Peyer's patch (tissue), 4 donors: Measurements from ENCODE around the gene RTEL1. TPM values are rescaled to one million over a fixed set of nuclear protein-coding genes. Genes with fewer than 3 reads are reported as not detected.

ENCODE experiments used
- DNase-seq, 3 donors: peaks; one replicate each; pipeline ENCODE4 v3.0.0-alpha.2; 2017 to 2019
- H3K27ac ChIP-seq, 4 donors: fragments of 200-600 bp; sonication (generic); one replicate each; pipeline ENCODE4 v1.5.1; 2016 to 2019
- H3K27me3 ChIP-seq, 2 donors: fragments of 200-600 bp; sonication (generic); one replicate each; pipeline ENCODE4 v1.5.1; 2019
- H3K36me3 ChIP-seq, 3 donors: fragments of 200-600 bp; sonication (generic); one replicate each; pipeline ENCODE4 v1.5.1; 2016 to 2019
- H3K4me1 ChIP-seq, 4 donors: fragments of 200-600 bp; sonication (generic); one replicate each; pipeline ENCODE4 v1.5.1; 2016 to 2019
- H3K4me3 ChIP-seq, 4 donors: fragments of 200-600 bp; sonication (generic); 1 replicate in 3 of 4; 2 replicates in 1 of 4; pipeline ENCODE4 v1.5.1; 2016 to 2019; ENCODE audit warnings: mild to moderate bottlenecking in 1 of 4
- H3K9me3 ChIP-seq, 4 donors: fragments of 200-600 bp; sonication (generic); one replicate each; pipeline ENCODE4 v1.5.1; 2016 to 2019; ENCODE audit warnings: mild to moderate bottlenecking in 1 of 4
- POLR2A ChIP-seq, 2 donors: fragments of 450-650 bp; IDR thresholded peaks; one replicate each; pipeline ENCODE4 v1.5.1; 2017; ENCODE audit warnings: antibody characterized with exemption in 2 of 2, mild to moderate bottlenecking in 2 of 2, moderate library complexity in 2 of 2
- total RNA-seq, 4 donors: library from RNA; depleted of rRNA; stranded (reverse); fragments of >200 nt; gene quantifications; one replicate each; pipeline ENCODE4 v1.1.0, GENCODE V29; 2016
- TF ChIP-seq, protein P1 (sequence below), 6 experiments: fragments of 450-650 bp in 4 of 6; fragments of 200-600 bp in 2 of 6; sonication (generic) in 1 of 6; IDR thresholded peaks; one replicate each; pipeline ENCODE4 v1.5.1; 2017 to 2019; ENCODE audit warnings: antibody characterized with exemption in 6 of 6, mild to moderate bottlenecking in 3 of 6, moderate library complexity in 1 of 6

Gene RTEL1
- total RNA-seq, 4 donors from 2014 or later = 25.6 to 61.1 (median 30.2) TPM

DNA sequence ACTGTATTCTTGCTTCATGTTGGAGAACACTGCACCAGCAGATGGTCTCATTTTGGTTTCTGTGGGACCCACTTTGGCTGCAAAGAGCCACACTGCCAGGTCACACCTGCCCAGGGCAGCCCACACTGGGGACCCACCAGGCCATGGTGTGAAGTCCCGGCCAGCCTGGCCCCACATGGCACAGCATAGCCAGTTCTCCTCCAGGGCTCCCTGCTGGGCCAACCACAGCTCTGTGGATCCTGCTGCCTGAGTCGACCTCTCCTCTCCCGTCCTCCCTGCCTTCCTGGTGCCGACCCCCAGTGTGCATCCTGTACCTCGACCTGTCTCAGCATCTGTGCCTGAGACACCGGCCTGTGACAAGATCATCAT, 46.6 kb downstream of the RTEL1 start:
- Histone ChIP-seq H3K27ac (no peak overlapping the region), H3K4me1 (peaks cover 4 to 25% (median 18%) of the 10 kb centered on the region in 4 donors), H3K4me3 (no peak overlapping the region), H3K36me3 (peaks cover 0 to 39% (median 0%) of the 10 kb centered on the region in 3 donors), H3K27me3 (no peaks in the 10 kb centered on the region), H3K9me3 (no peaks in the 10 kb centered on the region)
- no peak for DNase-seq
- TF ChIP-seq, protein P1, sequence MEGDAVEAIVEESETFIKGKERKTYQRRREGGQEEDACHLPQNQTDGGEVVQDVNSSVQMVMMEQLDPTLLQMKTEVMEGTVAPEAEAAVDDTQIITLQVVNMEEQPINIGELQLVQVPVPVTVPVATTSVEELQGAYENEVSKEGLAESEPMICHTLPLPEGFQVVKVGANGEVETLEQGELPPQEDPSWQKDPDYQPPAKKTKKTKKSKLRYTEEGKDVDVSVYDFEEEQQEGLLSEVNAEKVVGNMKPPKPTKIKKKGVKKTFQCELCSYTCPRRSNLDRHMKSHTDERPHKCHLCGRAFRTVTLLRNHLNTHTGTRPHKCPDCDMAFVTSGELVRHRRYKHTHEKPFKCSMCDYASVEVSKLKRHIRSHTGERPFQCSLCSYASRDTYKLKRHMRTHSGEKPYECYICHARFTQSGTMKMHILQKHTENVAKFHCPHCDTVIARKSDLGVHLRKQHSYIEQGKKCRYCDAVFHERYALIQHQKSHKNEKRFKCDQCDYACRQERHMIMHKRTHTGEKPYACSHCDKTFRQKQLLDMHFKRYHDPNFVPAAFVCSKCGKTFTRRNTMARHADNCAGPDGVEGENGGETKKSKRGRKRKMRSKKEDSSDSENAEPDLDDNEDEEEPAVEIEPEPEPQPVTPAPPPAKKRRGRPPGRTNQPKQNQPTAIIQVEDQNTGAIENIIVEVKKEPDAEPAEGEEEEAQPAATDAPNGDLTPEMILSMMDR (IDR thresholded peaks at IDR 0.05) = no peak
- TF ChIP-seq POLR2A (IDR thresholded peaks at IDR 0.05) = no peak

DNA sequence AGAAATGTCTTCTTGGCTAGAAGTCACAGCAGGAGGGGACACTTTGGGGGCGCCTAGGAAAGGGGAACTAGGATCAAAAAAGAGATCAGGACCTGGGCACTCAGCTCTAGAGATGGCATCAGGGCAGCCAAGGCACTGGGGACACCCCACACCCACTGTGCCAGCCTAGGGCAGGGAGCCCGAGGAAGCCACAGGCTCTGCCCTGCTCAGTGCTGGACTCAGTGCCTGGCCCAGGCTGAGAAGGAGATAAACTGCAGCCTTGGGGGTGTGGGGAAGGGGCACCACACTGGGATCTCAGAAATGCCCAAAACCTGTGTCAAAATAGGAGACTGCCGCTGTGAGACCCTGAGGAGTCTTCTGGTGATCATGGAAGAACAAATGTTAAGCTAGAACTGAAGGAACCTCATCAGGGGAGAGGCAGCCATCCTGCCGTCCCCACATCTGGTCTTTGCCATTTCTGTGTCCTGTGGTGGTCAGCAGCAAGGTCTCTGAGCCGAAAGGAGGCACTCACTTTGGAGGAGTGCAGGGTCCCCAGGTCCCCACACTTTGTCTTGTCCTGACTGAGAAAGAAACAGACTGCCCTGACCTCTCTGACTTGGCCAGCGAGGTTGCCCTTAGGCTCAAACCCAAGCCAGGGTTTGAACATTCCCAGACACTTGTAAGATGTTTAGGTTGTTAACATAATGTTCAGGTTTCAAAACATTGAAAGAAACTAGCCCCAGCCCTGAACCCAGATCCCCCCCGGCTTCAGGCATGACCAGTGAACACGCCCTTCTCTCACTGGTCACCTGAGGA, 47.3 kb downstream of the RTEL1 start:
- H3K4me1 ChIP-seq = peaks cover 4 to 25% (median 18%) of the 10 kb centered on the region in 4 donors
- peaks cover 0 to 45% (median 0%) of the 10 kb centered on the region in 3 donors for H3K36me3 ChIP-seq
- no peak overlapping the region for H3K4me3 ChIP-seq
- no peaks in the 10 kb centered on the region for H3K9me3 ChIP-seq
- no peak for DNase-seq
- TF ChIP-seq POLR2A (IDR thresholded peaks at IDR 0.05) = no peak
- TF ChIP-seq, protein P1 (IDR thresholded peaks at IDR 0.05) = no peak
- H3K27me3 ChIP-seq = no peaks in the 10 kb centered on the region
- no peak overlapping the region for H3K27ac ChIP-seq

DNA sequence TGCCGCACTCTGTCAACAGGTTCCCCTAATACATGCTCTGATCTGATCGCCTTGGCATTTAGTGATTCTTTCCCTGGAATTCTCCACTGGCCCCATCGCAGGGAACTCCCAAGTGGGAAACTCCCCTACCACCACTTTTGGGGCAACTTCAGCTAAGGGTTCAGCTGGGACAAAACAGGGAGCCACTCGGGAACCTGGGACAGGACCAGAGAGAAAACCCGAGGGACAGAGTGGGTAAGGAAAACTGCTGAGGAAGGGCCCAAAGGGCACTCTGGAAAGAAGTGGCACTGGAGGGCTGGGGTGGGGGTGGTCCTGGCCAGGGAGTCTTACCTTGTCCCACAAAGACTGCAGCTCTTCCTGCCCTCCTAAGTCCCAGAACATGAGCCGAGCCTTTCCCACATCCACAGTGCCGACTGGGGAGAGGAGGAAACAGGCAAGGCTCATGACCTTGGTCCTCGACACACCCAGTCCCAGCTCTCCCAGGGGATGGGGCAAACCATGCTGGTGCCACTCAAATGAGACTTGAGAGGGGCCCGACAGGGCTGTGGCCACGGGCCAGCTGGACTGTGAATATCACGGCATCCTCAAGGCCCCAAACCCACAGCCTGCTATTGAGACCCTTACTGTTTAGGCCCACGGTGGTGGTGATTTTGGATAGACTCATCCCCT, 48.0 kb downstream of the RTEL1 start:
- peaks cover 4 to 25% (median 18%) of the 10 kb centered on the region in 4 donors for H3K4me1 ChIP-seq
- peaks cover 0 to 49% (median 0%) of the 10 kb centered on the region in 3 donors for H3K36me3 ChIP-seq
- H3K9me3 ChIP-seq = no peaks in the 10 kb centered on the region
- H3K27ac ChIP-seq = peak overlapping the region in 3 of 4 donors; percentile 89 to 96 (median 93)
- H3K27me3 ChIP-seq = no peaks in the 10 kb centered on the region
- TF ChIP-seq, protein P1 (IDR thresholded peaks at IDR 0.05) = no peak
- TF ChIP-seq POLR2A (IDR thresholded peaks at IDR 0.05) = no peak
- peak in 1 of 3 donors; percentile 61 for DNase-seq
- peak overlapping the region in 2 of 4 donors; percentile 83 to 99 for H3K4me3 ChIP-seq

DNA sequence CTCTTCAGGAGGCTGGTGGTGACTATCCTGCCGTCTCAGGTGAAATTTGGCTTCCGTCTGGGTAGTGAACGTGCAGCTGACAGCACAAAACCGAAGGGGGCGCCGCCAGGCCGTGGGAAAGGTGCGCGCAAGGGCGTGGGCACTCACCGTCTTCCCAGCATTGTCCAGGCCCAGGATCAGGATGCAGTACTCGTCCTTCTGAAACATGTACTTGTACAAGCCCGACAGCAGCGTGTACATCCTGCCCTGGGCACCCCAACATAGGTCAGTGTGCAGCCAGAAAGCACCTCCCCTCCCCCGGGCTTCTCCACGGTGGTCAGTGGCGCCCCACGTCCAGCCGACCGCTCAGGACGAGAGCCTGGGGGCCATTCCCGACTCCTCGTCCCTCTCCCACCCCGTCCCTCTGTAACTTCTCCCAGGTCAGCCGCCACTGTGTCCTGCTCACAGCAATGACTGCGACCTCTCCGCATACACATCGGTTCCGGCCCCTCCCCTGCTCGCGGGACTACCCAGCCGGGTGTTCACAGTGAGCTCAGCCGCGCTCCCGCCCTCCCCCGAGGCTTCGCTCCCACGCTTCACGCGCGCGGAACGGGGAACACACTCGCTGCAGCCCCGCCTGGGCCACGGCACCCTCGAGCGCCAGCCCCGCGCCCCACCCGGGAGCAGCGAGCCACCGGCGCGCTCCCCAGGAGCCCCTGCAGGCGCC, 48.9 kb downstream of the RTEL1 start:
- H3K4me3 ChIP-seq = peak overlapping the region; percentile 83 to 99 (median 92)
- no peaks in the 10 kb centered on the region for H3K9me3 ChIP-seq
- peaks cover 4 to 25% (median 18%) of the 10 kb centered on the region in 4 donors for H3K4me1 ChIP-seq
- H3K27ac ChIP-seq = peak overlapping the region; percentile 89 to 96 (median 93)
- H3K27me3 ChIP-seq = no peaks in the 10 kb centered on the region
- no peak for TF ChIP-seq POLR2A (IDR thresholded peaks at IDR 0.05)
- TF ChIP-seq, protein P1 (IDR thresholded peaks at IDR 0.05) = peak in 4 of 6 experiments; percentile 38 to 59 (median 53)
- peak; percentile 47 to 79 (median 75) for DNase-seq
- H3K36me3 ChIP-seq = peaks cover 0 to 54% (median 0%) of the 10 kb centered on the region in 3 donors

DNA sequence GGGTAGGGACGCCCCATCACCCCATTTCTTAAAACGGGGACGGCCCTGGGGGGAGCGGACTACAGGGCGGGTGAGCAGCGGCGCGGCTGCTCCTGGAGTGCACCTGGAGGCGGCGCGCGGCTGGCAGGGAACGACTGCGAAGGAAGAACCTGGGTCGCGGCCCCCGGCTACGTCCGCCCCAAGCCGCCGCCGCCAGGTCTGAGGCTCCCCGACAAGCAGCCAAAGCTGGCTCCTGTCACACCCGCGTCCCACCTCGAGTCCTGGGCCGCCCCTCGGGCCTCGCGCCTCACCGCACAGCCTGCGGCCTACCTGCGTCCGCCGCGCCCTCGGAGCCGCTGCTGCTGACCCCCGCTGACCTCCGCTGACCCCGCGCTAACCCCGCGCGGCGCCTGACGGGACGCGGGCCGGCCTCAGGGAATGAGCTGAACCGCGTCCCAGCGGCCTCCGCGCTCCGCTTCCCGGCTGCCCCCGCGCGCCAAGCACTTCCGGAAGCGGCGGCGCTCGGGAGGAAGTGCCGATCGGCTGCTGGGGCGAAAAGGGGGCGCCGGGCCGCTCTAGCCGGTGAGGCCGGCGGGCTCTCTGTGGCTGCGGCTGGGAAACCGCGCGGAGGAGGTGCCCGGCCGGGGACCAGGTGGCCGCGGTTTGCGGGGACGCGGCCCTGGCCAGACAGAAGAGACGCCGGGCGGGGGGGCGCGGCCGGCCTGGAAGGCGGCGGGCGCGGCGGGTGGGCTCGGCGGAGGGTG, 49.6 kb downstream of the RTEL1 start, which contains the start of the genes ARFRP1 and ZGPAT:
Gene ARFRP1, minus strand, starts transcription at position 419 of the 743 bp plus-strand sequence. CDS start 885 bp downstream, outside the sequence.
Gene ZGPAT, plus strand, starts transcription at position 482 of the 743 bp plus-strand sequence. CDS start 542 bp downstream, outside the sequence.
- TF ChIP-seq, protein P1 (IDR thresholded peaks at IDR 0.05) = peak in 2 of 6 experiments; percentile 6 to 24
- TF ChIP-seq POLR2A (IDR thresholded peaks at IDR 0.05) = peak in 1 of 2 donors; percentile 74
- peak; percentile 87 to 95 (median 94) for DNase-seq
- Histone ChIP-seq H3K27ac (peak within 1 kb of the TSS; percentile 89 to 96 (median 93)), H3K9me3 (no peaks in the 10 kb centered on the region), H3K27me3 (no peaks in the 10 kb centered on the region), H3K4me1 (peaks cover 4 to 25% (median 18%) of the 10 kb centered on the region in 4 donors), H3K36me3 (peaks cover 0 to 61% (median 0%) of the 10 kb centered on the region in 3 donors), H3K4me3 (peak within 1 kb of the TSS; percentile 83 to 99 (median 92))
